Measurements from ENCODE around the gene DENND4A.
A peak's percentile ranks its signal among the peaks of the same experiment; 100 is the strongest.

The DENND4A gene

GRCh38 chr15:65659502-65660052, 132.5 kb downstream of the DENND4A start:
- Histone ChIP-seq H3K36me3 (ENCODE audit: control insufficient read depth, insufficient read depth, low read length) (no peaks in the 10 kb centered on the region), H3K4me1 (ENCODE audit: control insufficient read depth, insufficient read depth, low read length) (no peaks in the 10 kb centered on the region), H3K27ac (ENCODE audit: low read depth, low read length) (no peak overlapping the region), H3K9ac (ENCODE audit: low read depth, low read length) (no peak overlapping the region), H3K4me3 (ENCODE audit: low read depth, low read length) (no peak overlapping the region), H3K27me3 (ENCODE audit: control insufficient read depth, insufficient read depth, low read length) (no peaks in the 10 kb centered on the region), H3K9me3 (ENCODE audit: control insufficient read depth, insufficient read depth, low read length) (no peaks in the 10 kb centered on the region)

GRCh38 chr15:65655457-65655856, 136.6 kb downstream of the DENND4A start:
- Histone ChIP-seq H3K27ac (ENCODE audit: low read depth, low read length) (no peak overlapping the region), H3K9me3 (ENCODE audit: control insufficient read depth, insufficient read depth, low read length) (no peaks in the 10 kb centered on the region), H3K4me3 (ENCODE audit: low read depth, low read length) (no peak overlapping the region), H3K9ac (ENCODE audit: low read depth, low read length) (no peak overlapping the region), H3K36me3 (ENCODE audit: control insufficient read depth, insufficient read depth, low read length) (no peaks in the 10 kb centered on the region), H3K27me3 (ENCODE audit: control insufficient read depth, insufficient read depth, low read length) (no peaks in the 10 kb centered on the region), H3K4me1 (ENCODE audit: control insufficient read depth, insufficient read depth, low read length) (no peaks in the 10 kb centered on the region)

- no peaks in the 10 kb centered on the region for H3K36me3 ChIP-seq (ENCODE audit: control insufficient read depth, insufficient read depth, low read length)
- H3K9me3 ChIP-seq (ENCODE audit: control insufficient read depth, insufficient read depth, low read length): no peaks in the 10 kb centered on the region
- no peaks in the 10 kb centered on the region for H3K4me1 ChIP-seq (ENCODE audit: control insufficient read depth, insufficient read depth, low read length)
- H3K4me3 ChIP-seq (ENCODE audit: low read depth, low read length): no peak overlapping the region
- no peak overlapping the region for H3K27ac ChIP-seq (ENCODE audit: low read depth, low read length)
- no peak overlapping the region for H3K9ac ChIP-seq (ENCODE audit: low read depth, low read length)
- no peaks in the 10 kb centered on the region for H3K27me3 ChIP-seq (ENCODE audit: control insufficient read depth, insufficient read depth, low read length)
Observed at GRCh38 chr15:65655026-65655425, 137.1 kb downstream of the DENND4A start.

GRCh38 chr15:65653801-65654521, 138.1 kb downstream of the DENND4A start:
- no peaks in the 10 kb centered on the region for H3K9me3 ChIP-seq (ENCODE audit: control insufficient read depth, insufficient read depth, low read length)
- H3K27me3 ChIP-seq (ENCODE audit: control insufficient read depth, insufficient read depth, low read length): no peaks in the 10 kb centered on the region
- no peaks in the 10 kb centered on the region for H3K36me3 ChIP-seq (ENCODE audit: control insufficient read depth, insufficient read depth, low read length)
- no peak overlapping the region for H3K4me3 ChIP-seq (ENCODE audit: low read depth, low read length)
- no peak overlapping the region for H3K27ac ChIP-seq (ENCODE audit: low read depth, low read length)
- no peaks in the 10 kb centered on the region for H3K4me1 ChIP-seq (ENCODE audit: control insufficient read depth, insufficient read depth, low read length)
- no peak overlapping the region for H3K9ac ChIP-seq (ENCODE audit: low read depth, low read length)

GRCh38 chr15:65653341-65653740, 138.8 kb downstream of the DENND4A start:
- Histone ChIP-seq H3K4me3 (ENCODE audit: low read depth, low read length) (no peak overlapping the region), H3K27me3 (ENCODE audit: control insufficient read depth, insufficient read depth, low read length) (no peaks in the 10 kb centered on the region), H3K4me1 (ENCODE audit: control insufficient read depth, insufficient read depth, low read length) (no peaks in the 10 kb centered on the region), H3K9ac (ENCODE audit: low read depth, low read length) (no peak overlapping the region), H3K27ac (ENCODE audit: low read depth, low read length) (peak overlapping the region; percentile 21), H3K9me3 (ENCODE audit: control insufficient read depth, insufficient read depth, low read length) (no peaks in the 10 kb centered on the region), H3K36me3 (ENCODE audit: control insufficient read depth, insufficient read depth, low read length) (no peaks in the 10 kb centered on the region)

GRCh38 chr15:65651831-65652749, 140.0 kb downstream of the DENND4A start:
- H3K9me3 ChIP-seq (ENCODE audit: control insufficient read depth, insufficient read depth, low read length): no peaks in the 10 kb centered on the region
- no peaks in the 10 kb centered on the region for H3K27me3 ChIP-seq (ENCODE audit: control insufficient read depth, insufficient read depth, low read length)
- no peaks in the 10 kb centered on the region for H3K4me1 ChIP-seq (ENCODE audit: control insufficient read depth, insufficient read depth, low read length)
- H3K36me3 ChIP-seq (ENCODE audit: control insufficient read depth, insufficient read depth, low read length): no peaks in the 10 kb centered on the region
- peak overlapping the region; percentile 21 for H3K27ac ChIP-seq (ENCODE audit: low read depth, low read length)
- H3K9ac ChIP-seq (ENCODE audit: low read depth, low read length): no peak overlapping the region
- H3K4me3 ChIP-seq (ENCODE audit: low read depth, low read length): no peak overlapping the region

- Histone ChIP-seq H3K4me3 (ENCODE audit: low read depth, low read length) (no peak overlapping the region), H3K27ac (ENCODE audit: low read depth, low read length) (no peak overlapping the region), H3K4me1 (ENCODE audit: control insufficient read depth, insufficient read depth, low read length) (no peaks in the 10 kb centered on the region), H3K9ac (ENCODE audit: low read depth, low read length) (no peak overlapping the region), H3K36me3 (ENCODE audit: control insufficient read depth, insufficient read depth, low read length) (no peaks in the 10 kb centered on the region), H3K9me3 (ENCODE audit: control insufficient read depth, insufficient read depth, low read length) (no peaks in the 10 kb centered on the region), H3K27me3 (ENCODE audit: control insufficient read depth, insufficient read depth, low read length) (no peaks in the 10 kb centered on the region)
Observed at GRCh38 chr15:65651042-65651322, 141.1 kb downstream of the DENND4A start.

- Histone ChIP-seq H3K4me1 (ENCODE audit: control insufficient read depth, insufficient read depth, low read length) (no peaks in the 10 kb centered on the region), H3K27me3 (ENCODE audit: control insufficient read depth, insufficient read depth, low read length) (no peaks in the 10 kb centered on the region), H3K36me3 (ENCODE audit: control insufficient read depth, insufficient read depth, low read length) (no peaks in the 10 kb centered on the region), H3K27ac (ENCODE audit: low read depth, low read length) (no peak overlapping the region), H3K9me3 (ENCODE audit: control insufficient read depth, insufficient read depth, low read length) (no peaks in the 10 kb centered on the region), H3K9ac (ENCODE audit: low read depth, low read length) (no peak overlapping the region), H3K4me3 (ENCODE audit: low read depth, low read length) (no peak overlapping the region)
Observed at GRCh38 chr15:65650312-65651041, 141.6 kb downstream of the DENND4A start.

GRCh38 chr15:65646486-65646885, 145.6 kb downstream of the DENND4A start:
- H3K9ac ChIP-seq (ENCODE audit: low read depth, low read length): no peak overlapping the region
- H3K9me3 ChIP-seq (ENCODE audit: control insufficient read depth, insufficient read depth, low read length): no peaks in the 10 kb centered on the region
- H3K36me3 ChIP-seq (ENCODE audit: control insufficient read depth, insufficient read depth, low read length): no peaks in the 10 kb centered on the region
- H3K4me1 ChIP-seq (ENCODE audit: control insufficient read depth, insufficient read depth, low read length): no peaks in the 10 kb centered on the region
- no peak overlapping the region for H3K4me3 ChIP-seq (ENCODE audit: low read depth, low read length)
- H3K27me3 ChIP-seq (ENCODE audit: control insufficient read depth, insufficient read depth, low read length): no peaks in the 10 kb centered on the region
- H3K27ac ChIP-seq (ENCODE audit: low read depth, low read length): no peak overlapping the region

GRCh38 chr15:65645392-65645791, 146.7 kb downstream of the DENND4A start:
- H3K9ac ChIP-seq (ENCODE audit: low read depth, low read length): no peak overlapping the region
- no peaks in the 10 kb centered on the region for H3K36me3 ChIP-seq (ENCODE audit: control insufficient read depth, insufficient read depth, low read length)
- no peaks in the 10 kb centered on the region for H3K27me3 ChIP-seq (ENCODE audit: control insufficient read depth, insufficient read depth, low read length)
- H3K4me1 ChIP-seq (ENCODE audit: control insufficient read depth, insufficient read depth, low read length): no peaks in the 10 kb centered on the region
- no peak overlapping the region for H3K27ac ChIP-seq (ENCODE audit: low read depth, low read length)
- no peaks in the 10 kb centered on the region for H3K9me3 ChIP-seq (ENCODE audit: control insufficient read depth, insufficient read depth, low read length)
- H3K4me3 ChIP-seq (ENCODE audit: low read depth, low read length): no peak overlapping the region
